SK-N-SH treated with all-trans-retinoic acid at 6 μM for 48 hours (cell line): Measurements from ENCODE around the gene HIPK3.

ENCODE experiments used
- ATAC-seq: fragments of 200-7000 bp; cut with Tn5 transposase; 3 replicates; pipeline ENCODE4 v1.9.1; 2020; ENCODE audit warnings: mild to moderate bottlenecking, moderate library complexity
- ARNTL ChIP-seq: fragments of 450-650 bp; formaldehyde crosslinking; IDR thresholded peaks from 2 replicates; pipeline ENCODE4 v1.5.0; 2020; ENCODE audit warnings: low read depth, mild to moderate bottlenecking, moderate library complexity, borderline replicate concordance
- CREB5 ChIP-seq: fragments of 250-450 bp; sonication (Bioruptor Pico); IDR thresholded peaks from 2 replicates; pipeline ENCODE4 v1.5.1; 2020; ENCODE audit warnings: low read depth, mild to moderate bottlenecking, moderate library complexity
- CSDC2 ChIP-seq: fragments of 250-450 bp; sonication (Bioruptor Pico); IDR thresholded peaks from 2 replicates; pipeline ENCODE4 v1.5.0; 2020; ENCODE audit warnings: mild to moderate bottlenecking, moderate library complexity
- CSRNP3 ChIP-seq: fragments of 250-450 bp; sonication (Bioruptor Pico); IDR thresholded peaks from 2 replicates; pipeline ENCODE4 v1.5.1; 2021; ENCODE audit warnings: mild to moderate bottlenecking, moderate library complexity
- ESRRG ChIP-seq: fragments of 250-450 bp; sonication (Bioruptor Pico); IDR thresholded peaks from 2 replicates; pipeline ENCODE4 v1.6.1; 2021; ENCODE audit warnings: mild to moderate bottlenecking
- GLIS3 ChIP-seq: fragments of 250-450 bp; sonication (Bioruptor Pico); IDR thresholded peaks from 2 replicates; pipeline ENCODE4 v1.5.0; 2020; ENCODE audit warnings: mild to moderate bottlenecking, moderate library complexity
- ISL1 ChIP-seq: fragments of 250-450 bp; sonication (Bioruptor Pico); IDR thresholded peaks from 2 replicates; pipeline ENCODE4 v2.1.2; 2022; ENCODE audit warnings: mild to moderate bottlenecking, moderate library complexity
- OSR1 ChIP-seq: fragments of 250-450 bp; sonication (Bioruptor Pico); IDR thresholded peaks from 2 replicates; pipeline ENCODE4 v1.8.0; 2022; ENCODE audit warnings: moderate library complexity, mild to moderate bottlenecking, inconsistent platforms
- PATZ1 ChIP-seq: fragments of 250-450 bp; sonication (Bioruptor Pico); IDR thresholded peaks from 2 replicates; pipeline ENCODE4 v1.8.0; 2020; ENCODE audit warnings: mild to moderate bottlenecking, moderate library complexity, borderline replicate concordance
- PPARA ChIP-seq: fragments of 250-450 bp; sonication (Bioruptor Pico); IDR thresholded peaks from 2 replicates; pipeline ENCODE4 v1.5.0; 2020; ENCODE audit warnings: mild to moderate bottlenecking, borderline replicate concordance
- RARB ChIP-seq: fragments of 250-450 bp; sonication (Bioruptor Pico); IDR thresholded peaks from 2 replicates; pipeline ENCODE4 v1.8.0; 2021; ENCODE audit warnings: mild to moderate bottlenecking, moderate library complexity
- TCF4 ChIP-seq: fragments of 250-450 bp; sonication (Bioruptor Pico); IDR thresholded peaks from 2 replicates; pipeline ENCODE4 v1.8.0; 2021; ENCODE audit warnings: mild to moderate bottlenecking, moderate library complexity, borderline replicate concordance
- TOX ChIP-seq: fragments of 250-450 bp; sonication (Bioruptor Pico); IDR thresholded peaks from 2 replicates; pipeline ENCODE4 v1.8.0; 2021; ENCODE audit warnings: mild to moderate bottlenecking, moderate library complexity, borderline replicate concordance
- TSHZ2 ChIP-seq: fragments of 250-450 bp; sonication (Bioruptor Pico); IDR thresholded peaks from 2 replicates; pipeline ENCODE4 v1.5.0; 2020; ENCODE audit warnings: mild to moderate bottlenecking, moderate library complexity
- ZC3H10 ChIP-seq: fragments of 250-450 bp; sonication (Bioruptor Pico); IDR thresholded peaks from 2 replicates; pipeline ENCODE4 v1.5.1; 2021; ENCODE audit warnings: mild to moderate bottlenecking, moderate library complexity
- ZFP3 ChIP-seq: fragments of 250-450 bp; sonication (Bioruptor Pico); IDR thresholded peaks from 2 replicates; pipeline ENCODE4 v1.5.0; 2020; ENCODE audit warnings: mild to moderate bottlenecking, moderate library complexity
- ZFP30 ChIP-seq: fragments of 450-650 bp; formaldehyde crosslinking; IDR thresholded peaks from 2 replicates; pipeline ENCODE4 v1.5.0; 2022; ENCODE audit warnings: mild to moderate bottlenecking, moderate library complexity
- ZNF565 ChIP-seq: fragments of 450-650 bp; formaldehyde crosslinking; conservative IDR thresholded peaks from 2 replicates; pipeline ENCODE4 v1.5.0; 2020; ENCODE audit warnings: low read depth, mild to moderate bottlenecking, moderate library complexity
- ZNF70 ChIP-seq: fragments of 450-650 bp; formaldehyde crosslinking; IDR thresholded peaks from 2 replicates; pipeline ENCODE4 v1.5.0; 2020; ENCODE audit warnings: mild to moderate bottlenecking, moderate library complexity
- ZNF8 ChIP-seq: fragments of 450-650 bp; formaldehyde crosslinking; IDR thresholded peaks from 2 replicates; pipeline ENCODE4 v1.5.0; 2020; ENCODE audit warnings: mild to moderate bottlenecking, moderate library complexity

HIPK3 gene

GRCh38 chr11:33388793-33389525 lies 131.8 kb downstream of the HIPK3 start:
- TF ChIP-seq TCF4 (CRISPR knock-in tag) (no peak), ARNTL (CRISPR knock-in tag) (no peak), ZNF565 (CRISPR knock-in tag) (no peak), ZC3H10 (CRISPR knock-in tag) (no peak), ZNF8 (CRISPR knock-in tag) (no peak), CSRNP3 (CRISPR knock-in tag) (no peak), CSDC2 (no peak), PATZ1 (CRISPR knock-in tag) (no peak), ISL1 (CRISPR knock-in tag) (no peak), TSHZ2 (CRISPR knock-in tag) (no peak)
- TF ChIP-seq, all 23 proteins: peak for 0
- no peak for ATAC-seq

GRCh38 chr11:33389635-33390034 lies 132.5 kb downstream of the HIPK3 start:
- no peak for TF ChIP-seq OSR1 (CRISPR knock-in tag)
- no peak for TF ChIP-seq CSDC2
- no peak for TF ChIP-seq CREB5 (CRISPR knock-in tag)
- no peak for TF ChIP-seq RARB (CRISPR knock-in tag)
- TF ChIP-seq TOX (CRISPR knock-in tag) = no peak
- no peak for TF ChIP-seq PPARA (CRISPR knock-in tag)
- no peak for TF ChIP-seq TCF4 (CRISPR knock-in tag)
- TF ChIP-seq ZNF565 (CRISPR knock-in tag) = no peak
- TF ChIP-seq ZFP3 (CRISPR knock-in tag) = no peak
- TF ChIP-seq GLIS3 = no peak
- no peak for TF ChIP-seq ZNF70 (CRISPR knock-in tag)
- no peak for TF ChIP-seq ESRRG (CRISPR knock-in tag)
- TF ChIP-seq ZFP30 (CRISPR knock-in tag) = no peak
- TF ChIP-seq ARNTL (CRISPR knock-in tag) = no peak
- TF ChIP-seq CSRNP3 (CRISPR knock-in tag) = no peak
- no peak for ATAC-seq
